ENCODE measurements around the gene SH3PXD2A. TPM values are rescaled to one million over a fixed set of nuclear protein-coding genes. Genes with fewer than 3 reads are reported as not detected.
A peak's percentile ranks its signal among the peaks of the same experiment; 100 is the strongest.
"Not testable (repeated sequence)": the region's sequence is repeated elsewhere in the genome, so short reads cannot be mapped to it uniquely, and the experiment has no call there.

Gene SH3PXD2A
- total RNA-seq, 1 experiment from 2014 or later: 4.5 TPM

DNA sequence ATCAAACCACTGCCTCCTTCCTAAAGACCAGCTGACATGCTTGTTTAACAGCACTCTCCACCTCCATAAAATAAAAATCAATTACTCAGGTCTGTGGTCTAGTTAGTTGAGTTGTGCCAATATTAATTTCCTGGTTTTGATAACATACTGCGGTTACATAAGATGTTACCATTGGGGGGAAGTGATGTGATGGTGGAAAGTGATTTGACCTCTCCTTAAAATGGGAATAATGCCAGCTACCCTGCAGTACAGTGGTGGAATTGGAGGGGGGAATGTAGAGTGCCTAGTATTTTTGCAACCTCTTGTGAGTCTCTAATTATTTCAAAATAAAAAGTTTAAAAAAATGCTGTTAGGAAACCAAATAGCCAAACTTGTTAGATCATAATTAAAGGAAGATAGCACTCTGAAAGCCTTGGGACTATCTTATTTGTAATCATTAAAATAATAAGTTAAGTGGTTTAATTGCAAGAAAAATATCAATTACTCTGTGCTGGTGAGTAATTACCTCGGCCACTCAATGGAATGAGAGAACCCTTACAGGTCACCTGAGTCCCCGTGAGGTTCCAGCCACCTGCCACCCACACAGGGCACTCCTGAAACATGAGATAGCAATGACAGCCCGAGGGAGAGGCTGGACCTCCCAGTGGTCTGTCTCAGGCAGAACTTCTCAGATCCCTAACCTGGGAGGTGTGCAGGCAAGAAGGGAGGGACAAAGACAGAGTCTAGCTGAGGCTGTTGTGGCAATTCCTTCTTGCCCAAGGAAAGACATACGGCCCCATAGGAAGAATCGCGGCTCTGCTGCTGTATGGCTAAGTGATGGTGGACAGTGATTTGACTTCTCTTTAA, 94.1 kb downstream of the SH3PXD2A start:
- no peak overlapping the region for H2AFZ ChIP-seq (ENCODE audit: low read length)
- no peak for DNase-seq
- H3K79me1 ChIP-seq (ENCODE audit: insufficient read depth, low read depth, low read length, poor library complexity, severe bottlenecking): no peaks in the 10 kb centered on the region
- no peaks in the 10 kb centered on the region for H3K23me2 ChIP-seq (ENCODE audit: insufficient read length, low read depth, low read length, poor library complexity, severe bottlenecking)
- Mint-ChIP-seq H3K4me1 (peaks cover 58 to 65% of the 10 kb centered on the region in 2 experiments), H3K27me3 (ENCODE audit: low read depth) (no peaks in the 10 kb centered on the region; the same call in 1 of the 2 replicates), H3K36me3 (ENCODE audit: insufficient read depth in 1 of 3, low read depth in 3 of 3) (no peaks in the 10 kb centered on the region), H3K27ac (peak overlapping the region in 2 of 3 experiments; percentile 28 to 35; a peak in 1 of 7 replicates), H3K9me3 (no peaks in the 10 kb centered on the region), H3K4me3 (no peak overlapping the region)
- H4K91ac ChIP-seq (ENCODE audit: insufficient read length, low read depth, low read length): no peak overlapping the region
- H3K4me1 ChIP-seq (ENCODE audit: insufficient read depth, low read length): peaks cover 5% of the 10 kb centered on the region; the same call in 1 of the 2 replicates
- no peak overlapping the region for H2BK12ac ChIP-seq (ENCODE audit: insufficient read length, low read depth, low read length)
- H4K5ac ChIP-seq (ENCODE audit: insufficient read length, low read depth, low read length): no peak overlapping the region
- H2AK5ac ChIP-seq (ENCODE audit: insufficient read length, low read length): no peak overlapping the region
- no peaks in the 10 kb centered on the region for H3K79me2 ChIP-seq (ENCODE audit: insufficient read depth, low read length)
- no CpG with 5 or more reads among the region's 7 CpGs for WGBS (ENCODE audit: extremely low coverage, insufficient read length, low lambda C conversion rate)
- H3K56ac ChIP-seq (ENCODE audit: insufficient read length, low read depth, low read length): no peak overlapping the region
- TF ChIP-seq, protein P1, sequence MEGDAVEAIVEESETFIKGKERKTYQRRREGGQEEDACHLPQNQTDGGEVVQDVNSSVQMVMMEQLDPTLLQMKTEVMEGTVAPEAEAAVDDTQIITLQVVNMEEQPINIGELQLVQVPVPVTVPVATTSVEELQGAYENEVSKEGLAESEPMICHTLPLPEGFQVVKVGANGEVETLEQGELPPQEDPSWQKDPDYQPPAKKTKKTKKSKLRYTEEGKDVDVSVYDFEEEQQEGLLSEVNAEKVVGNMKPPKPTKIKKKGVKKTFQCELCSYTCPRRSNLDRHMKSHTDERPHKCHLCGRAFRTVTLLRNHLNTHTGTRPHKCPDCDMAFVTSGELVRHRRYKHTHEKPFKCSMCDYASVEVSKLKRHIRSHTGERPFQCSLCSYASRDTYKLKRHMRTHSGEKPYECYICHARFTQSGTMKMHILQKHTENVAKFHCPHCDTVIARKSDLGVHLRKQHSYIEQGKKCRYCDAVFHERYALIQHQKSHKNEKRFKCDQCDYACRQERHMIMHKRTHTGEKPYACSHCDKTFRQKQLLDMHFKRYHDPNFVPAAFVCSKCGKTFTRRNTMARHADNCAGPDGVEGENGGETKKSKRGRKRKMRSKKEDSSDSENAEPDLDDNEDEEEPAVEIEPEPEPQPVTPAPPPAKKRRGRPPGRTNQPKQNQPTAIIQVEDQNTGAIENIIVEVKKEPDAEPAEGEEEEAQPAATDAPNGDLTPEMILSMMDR (conservative IDR thresholded peaks at IDR 0.05): no peak
- H2BK15ac ChIP-seq (ENCODE audit: low read depth, low read length): no peak overlapping the region
- no peak overlapping the region for H2BK5ac ChIP-seq (ENCODE audit: insufficient read length, low read length)
- H3K9ac ChIP-seq (ENCODE audit: extremely low read depth, insufficient read length, low read length): no peak overlapping the region
- H3K14ac ChIP-seq (ENCODE audit: insufficient read depth, low read length): no peak overlapping the region
- no peaks in the 10 kb centered on the region for H4K20me1 ChIP-seq (ENCODE audit: control insufficient read depth, insufficient read depth, insufficient read length)
- no peak overlapping the region for H3K18ac ChIP-seq (ENCODE audit: insufficient read length, low read depth, low read length)
- H3K4me2 ChIP-seq (ENCODE audit: insufficient read depth, insufficient read length, low read length): no peak overlapping the region
- H3K27me3 ChIP-seq (ENCODE audit: insufficient read depth, low read length): no peaks in the 10 kb centered on the region
- H4K8ac ChIP-seq (replicated peaks; ENCODE audit: insufficient read length, low read depth, low read length): no peak overlapping the region
- no peak overlapping the region for H3K23ac ChIP-seq (ENCODE audit: insufficient read length, low read depth, low read length)
- no peak overlapping the region for H3T11ph ChIP-seq (ENCODE audit: low read length)
- H2BK120ac ChIP-seq (ENCODE audit: low read depth, low read length, poor library complexity, severe bottlenecking): no peak overlapping the region
- no peak overlapping the region for H3K27ac ChIP-seq (ENCODE audit: insufficient read length, low read depth, low read length)
- H3K9me3 ChIP-seq (ENCODE audit: control insufficient read depth, low read depth, low read length): no peaks in the 10 kb centered on the region
- H2BK20ac ChIP-seq (ENCODE audit: low read depth, low read length, poor library complexity, severe bottlenecking): no peak overlapping the region
- no peak overlapping the region for H3K4ac ChIP-seq (ENCODE audit: low read depth, low read length)

DNA sequence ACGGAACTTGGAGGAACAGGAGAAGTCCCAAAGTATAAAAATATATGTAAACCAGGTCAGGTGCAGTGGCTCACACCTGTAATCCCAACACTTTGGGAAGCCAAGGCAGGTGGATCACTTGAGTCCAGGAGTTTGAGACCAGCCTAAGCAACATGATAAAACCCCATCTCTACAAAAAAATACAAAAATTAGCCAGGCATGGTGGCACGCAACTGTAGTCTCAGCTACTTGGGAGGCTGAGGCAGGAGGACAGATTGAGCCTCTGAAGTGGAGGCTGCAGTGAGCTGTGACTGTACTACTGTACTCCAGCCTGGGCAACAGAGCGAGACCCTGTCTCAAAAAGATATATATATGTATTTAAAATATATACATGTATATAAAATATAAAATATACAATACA, 95.1 kb downstream of the SH3PXD2A start:
- H4K5ac ChIP-seq (ENCODE audit: insufficient read length, low read depth, low read length); H3K27me3 Mint-ChIP-seq (ENCODE audit: low read depth); H3K9ac ChIP-seq (ENCODE audit: extremely low read depth, insufficient read length, low read length); H2BK20ac ChIP-seq (ENCODE audit: low read depth, low read length, poor library complexity, severe bottlenecking); DNase-seq; H3K14ac ChIP-seq (ENCODE audit: insufficient read depth, low read length); H2BK12ac ChIP-seq (ENCODE audit: insufficient read length, low read depth, low read length); H3K79me1 ChIP-seq (ENCODE audit: insufficient read depth, low read depth, low read length, poor library complexity, severe bottlenecking); H3K27ac Mint-ChIP-seq; H2BK15ac ChIP-seq (ENCODE audit: low read depth, low read length); H2AFZ ChIP-seq (ENCODE audit: low read length); H3K36me3 Mint-ChIP-seq (ENCODE audit: insufficient read depth in 1 of 3, low read depth in 3 of 3); H2AK5ac ChIP-seq (ENCODE audit: insufficient read length, low read length); H3T11ph ChIP-seq (ENCODE audit: low read length); H3K18ac ChIP-seq (ENCODE audit: insufficient read length, low read depth, low read length); H3K27ac ChIP-seq (ENCODE audit: insufficient read length, low read depth, low read length); H4K91ac ChIP-seq (ENCODE audit: insufficient read length, low read depth, low read length); H3K79me2 ChIP-seq (ENCODE audit: insufficient read depth, low read length); H4K20me1 ChIP-seq (ENCODE audit: control insufficient read depth, insufficient read depth, insufficient read length); H3K4me2 ChIP-seq (ENCODE audit: insufficient read depth, insufficient read length, low read length); H3K9me3 ChIP-seq (ENCODE audit: control insufficient read depth, low read depth, low read length); H3K9me3 Mint-ChIP-seq; H3K23ac ChIP-seq (ENCODE audit: insufficient read length, low read depth, low read length); H3K4ac ChIP-seq (ENCODE audit: low read depth, low read length); H3K4me1 ChIP-seq (ENCODE audit: insufficient read depth, low read length); H4K8ac ChIP-seq (replicated peaks; ENCODE audit: insufficient read length, low read depth, low read length); H2BK120ac ChIP-seq (ENCODE audit: low read depth, low read length, poor library complexity, severe bottlenecking); H2BK5ac ChIP-seq (ENCODE audit: insufficient read length, low read length); H3K23me2 ChIP-seq (ENCODE audit: insufficient read length, low read depth, low read length, poor library complexity, severe bottlenecking); H3K56ac ChIP-seq (ENCODE audit: insufficient read length, low read depth, low read length); H3K27me3 ChIP-seq (ENCODE audit: insufficient read depth, low read length); H3K4me3 Mint-ChIP-seq: not testable (repeated sequence)
- no CpG with 5 or more reads among the region's 3 CpGs for WGBS (ENCODE audit: extremely low coverage, insufficient read length, low lambda C conversion rate)
- H3K4me1 Mint-ChIP-seq: peaks cover 57 to 59% of the 10 kb centered on the region in 2 experiments

Data from H9 (cell line).